ENCODE results near the gene ITGBL1. TPM values are rescaled to one million over a fixed set of nuclear protein-coding genes. Genes with fewer than 3 reads are reported as not detected.

The ITGBL1 gene
- total RNA-seq, 4 donors from 2014 or later, result 1.3 to 3.5 (median 2.4) TPM

DNA sequence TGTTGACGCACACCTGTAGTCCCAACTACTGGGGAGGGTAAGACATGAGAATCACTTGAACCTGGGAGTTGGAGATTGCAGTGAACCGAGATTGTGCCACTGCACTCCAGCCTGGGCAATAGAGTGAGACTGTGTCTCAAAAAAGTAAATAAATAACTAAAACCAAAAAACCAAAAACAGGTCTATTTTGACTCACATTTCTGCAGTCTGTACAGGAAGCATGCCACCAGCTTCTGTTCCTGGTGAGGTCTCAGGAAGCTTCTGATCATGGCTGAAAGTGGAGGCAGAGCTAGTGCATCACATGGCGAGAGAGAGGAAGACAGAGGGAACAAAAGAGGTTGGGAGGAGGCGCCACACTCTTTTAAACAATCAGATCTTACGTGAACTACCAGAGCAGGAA, 142.5 kb downstream of the ITGBL1 start:
- no peak for DNase-seq (ENCODE audit: low spot score)
- ATAC-seq (ENCODE audit: low FRiP score), result no peak
- TF ChIP-seq CTCF (IDR thresholded peaks at IDR 0.05), result no peak

GRCh38 chr13:101596803-101597202, 144.3 kb downstream of the ITGBL1 start:
- no peak for DNase-seq (ENCODE audit: low spot score)
- no peak for TF ChIP-seq CTCF (IDR thresholded peaks at IDR 0.05)
- no peak for ATAC-seq (ENCODE audit: low FRiP score)

- DNase-seq (ENCODE audit: low spot score), result no peak
- no peak for TF ChIP-seq CTCF (IDR thresholded peaks at IDR 0.05)
- ATAC-seq (ENCODE audit: low FRiP score), result no peak
Measured at GRCh38 chr13:101611491-101612475, 159.3 kb downstream of the ITGBL1 start.

DNA sequence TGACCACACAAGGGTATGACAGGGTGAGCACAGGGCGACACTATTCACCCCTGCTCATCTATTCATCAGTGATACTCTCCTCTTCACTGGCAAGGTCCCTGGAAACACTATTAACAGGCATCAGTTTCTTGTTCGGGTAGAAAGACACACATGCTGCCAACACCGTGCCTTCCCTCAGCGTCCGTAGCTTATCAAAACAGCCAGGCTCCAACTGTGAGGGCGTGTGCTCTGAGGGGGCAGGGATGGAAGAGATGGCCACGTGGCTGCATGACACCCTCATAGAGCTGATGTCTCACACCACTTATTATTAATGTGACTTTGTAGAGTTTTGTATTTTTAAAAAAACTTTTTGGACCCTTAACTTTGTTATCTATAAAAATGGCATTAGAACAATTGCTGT, 160.3 kb downstream of the ITGBL1 start:
- ATAC-seq (ENCODE audit: low FRiP score) (no peak), DNase-seq (ENCODE audit: low spot score) (no peak)
- no peak for TF ChIP-seq CTCF (IDR thresholded peaks at IDR 0.05)

- ATAC-seq (ENCODE audit: low FRiP score), result no peak
- DNase-seq (ENCODE audit: low spot score), result no peak
- no peak for TF ChIP-seq CTCF (IDR thresholded peaks at IDR 0.05)
Measured at GRCh38 chr13:101614491-101614890, 162.0 kb downstream of the ITGBL1 start.

GRCh38 chr13:101618440-101619187, 166.1 kb downstream of the ITGBL1 start:
- no peak for TF ChIP-seq CTCF (IDR thresholded peaks at IDR 0.05)
- ATAC-seq (ENCODE audit: low FRiP score) (no peak), DNase-seq (ENCODE audit: low spot score) (no peak)
